Fibroblast of the conjunctiva (primary cell): ENCODE results near the gene TFG.

Experiments
- DNase-seq: peaks from one replicate; pipeline ENCODE4 v3.0.0-alpha.2; 2010; ENCODE audit warnings: low read depth

Gene TFG

GRCh38 chr3:100706365-100706764, 2.9 kb upstream of the TFG start:
- no peak for DNase-seq

GRCh38 chr3:100708644-100708988, 678 bp upstream of the TFG start:
- DNase-seq = no peak

- no peak for DNase-seq
These were observed 557 bp downstream of the TFG start for GRCh38 chr3:100709842-100710260.

- peak; percentile 47 for DNase-seq
These were observed 1.1 kb downstream of the TFG start for GRCh38 chr3:100710261-100710968.

- DNase-seq = no peak
These were observed 5.9 kb downstream of the TFG start for GRCh38 chr3:100715176-100715575.

- no peak for DNase-seq
These were observed 7.8 kb downstream of the TFG start for GRCh38 chr3:100717063-100717462.

- no peak for DNase-seq
These were observed 8.6 kb downstream of the TFG start for GRCh38 chr3:100717637-100718487.

GRCh38 chr3:100719136-100719535, 9.8 kb downstream of the TFG start:
- DNase-seq = no peak

- DNase-seq = no peak
These were observed 11.1 kb downstream of the TFG start for GRCh38 chr3:100720426-100720825.

- no peak for DNase-seq
These were observed 16.7 kb downstream of the TFG start for GRCh38 chr3:100725935-100726513.

- DNase-seq = no peak
These were observed 17.4 kb downstream of the TFG start for GRCh38 chr3:100726706-100727105.

- no peak for DNase-seq
These were observed 21.2 kb downstream of the TFG start for GRCh38 chr3:100730524-100730923.

GRCh38 chr3:100732435-100732834, 23.1 kb downstream of the TFG start:
- DNase-seq = no peak

- no peak for DNase-seq
These were observed 28.0 kb downstream of the TFG start for GRCh38 chr3:100737334-100737733.

- DNase-seq = no peak
These were observed 30.9 kb downstream of the TFG start for GRCh38 chr3:100740207-100740606.

GRCh38 chr3:100743535-100743934, 34.2 kb downstream of the TFG start:
- DNase-seq = no peak

GRCh38 chr3:100744671-100745070, 35.4 kb downstream of the TFG start:
- no peak for DNase-seq

- DNase-seq = no peak
These were observed 36.3 kb downstream of the TFG start for GRCh38 chr3:100745617-100746016.

- DNase-seq = no peak
These were observed 36.8 kb downstream of the TFG start for GRCh38 chr3:100746092-100746491.

- DNase-seq = no peak
These were observed 38.9 kb downstream of the TFG start for GRCh38 chr3:100748220-100748619.

- no peak for DNase-seq
These were observed 39.7 kb downstream of the TFG start for GRCh38 chr3:100748967-100749366.

GRCh38 chr3:100753846-100754245, 44.6 kb downstream of the TFG start:
- peak; percentile 31 for DNase-seq
